ENCODE data around the gene HECTD4.
A peak's percentile ranks its signal among the peaks of the same experiment; 100 is the strongest.
"Not testable (repeated sequence)": the region's sequence is repeated elsewhere in the genome, so short reads cannot be mapped to it uniquely, and the experiment has no call there.

HECTD4 gene, protein sequence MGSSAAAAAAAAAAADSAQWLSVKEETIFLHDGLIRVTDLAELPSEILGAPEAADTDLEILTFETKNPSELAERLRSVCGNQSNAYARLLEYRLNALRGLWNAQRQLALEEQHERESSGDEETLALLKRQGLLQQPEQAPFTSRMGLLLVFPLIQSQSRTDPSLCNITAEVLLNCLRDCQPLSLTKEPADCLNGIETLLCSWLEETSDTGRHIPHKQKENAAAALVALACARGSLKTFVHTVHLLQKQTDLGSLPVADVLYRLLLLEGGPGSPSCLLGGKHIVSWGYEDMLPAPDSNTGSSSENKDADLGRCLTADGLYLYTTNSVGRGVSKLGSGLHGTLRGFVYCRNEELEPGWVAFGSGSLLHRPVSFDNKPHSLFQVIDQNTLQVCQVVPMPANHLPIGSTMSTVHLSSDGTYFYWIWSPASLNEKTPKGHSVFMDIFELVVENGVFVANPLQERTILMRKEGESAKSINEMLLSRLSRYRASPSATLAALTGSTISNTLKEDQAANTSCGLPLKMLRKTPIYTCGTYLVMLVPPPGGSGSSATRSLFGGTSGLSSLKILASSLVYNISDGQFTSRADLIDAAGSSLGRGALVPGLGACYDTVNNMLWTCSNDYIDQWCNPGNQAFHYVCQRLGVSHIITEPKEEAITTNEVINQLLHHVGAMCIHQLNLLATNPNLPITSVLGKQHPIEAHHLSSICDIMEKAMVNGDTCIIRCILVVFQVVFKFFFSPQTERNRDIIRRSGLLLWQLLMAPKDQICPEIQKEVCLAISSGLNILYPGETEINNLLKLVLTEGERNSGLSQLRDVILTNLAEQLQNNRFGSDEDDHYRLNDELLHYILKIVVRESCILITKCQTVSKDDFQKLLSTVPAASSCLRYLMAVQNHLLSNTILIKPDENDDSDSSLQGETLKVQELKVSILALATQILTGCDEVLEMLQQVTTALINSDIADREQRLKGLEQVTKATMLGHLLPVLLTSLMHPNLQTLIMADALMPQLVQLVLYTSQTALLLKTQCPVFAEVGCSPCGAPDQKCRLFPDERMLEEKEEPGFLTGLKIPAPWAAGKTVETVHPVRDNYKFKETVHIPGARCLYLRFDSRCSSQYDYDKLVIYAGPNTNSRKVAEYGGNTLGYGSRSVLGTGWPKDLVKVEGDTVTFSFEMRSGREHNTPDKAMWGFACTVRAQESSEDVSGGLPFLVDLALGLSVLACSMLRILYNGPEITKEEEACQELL (N-terminal part only)

DNA sequence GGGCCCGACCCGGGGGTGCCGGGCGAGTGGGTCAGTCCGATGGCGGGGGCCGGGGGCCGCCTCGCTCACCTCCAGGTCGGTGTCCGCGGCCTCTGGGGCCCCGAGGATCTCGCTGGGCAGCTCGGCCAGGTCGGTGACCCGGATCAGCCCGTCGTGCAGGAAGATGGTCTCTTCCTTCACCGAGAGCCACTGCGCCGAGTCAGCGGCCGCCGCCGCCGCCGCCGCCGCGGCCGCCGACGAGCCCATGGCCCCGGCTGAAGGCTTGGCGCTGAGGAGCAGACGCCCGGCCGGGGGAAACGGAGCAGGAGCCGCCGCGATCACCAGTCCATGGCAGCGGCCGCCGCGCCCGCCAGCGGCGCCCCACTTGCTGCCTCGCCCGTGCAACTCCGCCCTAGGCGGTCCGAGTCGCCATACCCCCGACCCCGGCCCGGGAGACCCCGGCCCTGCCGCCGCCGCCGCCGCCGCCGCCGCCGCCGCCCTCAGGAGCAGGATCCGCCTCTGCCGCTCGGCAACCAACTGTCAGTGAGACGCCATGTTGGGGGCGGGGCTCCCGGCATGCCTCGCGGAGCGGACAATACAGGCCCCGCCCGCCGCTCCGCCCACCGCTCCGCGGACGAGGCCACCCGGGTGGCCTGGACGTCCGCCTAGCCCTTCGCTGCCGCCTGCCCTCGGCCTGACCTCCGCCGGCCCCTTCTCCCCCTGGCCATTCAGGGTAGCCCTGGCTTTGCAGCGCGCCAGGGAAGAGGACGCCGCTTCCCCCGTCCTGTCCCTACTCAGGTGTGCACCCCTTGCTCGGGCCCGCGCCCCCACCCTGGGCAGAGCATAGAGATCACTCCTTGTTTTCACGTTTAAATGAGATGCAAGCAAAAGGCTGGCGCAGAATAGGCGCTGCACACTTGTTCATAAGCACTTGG, at the start of gene HECTD4:
TSS of gene HECTD4 (minus strand) at position 549 of the 914 bp plus-strand sequence. CDS start at position 246, 303 bp downstream.
- DNase-seq = peak; percentile 95

DNA sequence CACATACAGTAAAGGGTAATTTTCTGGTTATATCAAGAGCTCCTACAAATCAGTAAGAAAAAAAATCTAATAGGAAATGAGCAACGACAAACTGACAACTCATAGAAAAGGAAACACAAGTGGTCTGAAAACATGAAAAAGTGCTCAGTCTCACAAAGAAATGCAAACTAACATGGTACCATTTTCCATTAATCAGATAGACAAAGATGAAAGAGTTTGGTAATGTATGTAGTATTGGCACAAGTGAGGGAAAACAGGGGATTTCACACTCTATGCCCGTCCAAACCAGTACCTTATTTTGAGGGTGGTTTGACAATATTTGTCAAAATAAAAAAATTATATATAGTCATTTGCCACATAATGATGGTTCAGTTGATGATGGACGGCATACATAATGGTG, 49.7 kb upstream of the HECTD4 start:
- no peak for DNase-seq

GRCh38 chr12:112430929-112431328, 48.7 kb upstream of the HECTD4 start:
- DNase-seq = no peak

- no peak for DNase-seq
Measured at GRCh38 chr12:112427760-112428159, 45.5 kb upstream of the HECTD4 start.

GRCh38 chr12:112425582-112426382, 43.6 kb upstream of the HECTD4 start:
- no peak for DNase-seq

GRCh38 chr12:112424126-112424525, 41.9 kb upstream of the HECTD4 start:
- no peak for DNase-seq

- no peak for DNase-seq
Measured at GRCh38 chr12:112422531-112422930, 40.3 kb upstream of the HECTD4 start.

GRCh38 chr12:112421363-112421762, 39.1 kb upstream of the HECTD4 start:
- DNase-seq = no peak

DNA sequence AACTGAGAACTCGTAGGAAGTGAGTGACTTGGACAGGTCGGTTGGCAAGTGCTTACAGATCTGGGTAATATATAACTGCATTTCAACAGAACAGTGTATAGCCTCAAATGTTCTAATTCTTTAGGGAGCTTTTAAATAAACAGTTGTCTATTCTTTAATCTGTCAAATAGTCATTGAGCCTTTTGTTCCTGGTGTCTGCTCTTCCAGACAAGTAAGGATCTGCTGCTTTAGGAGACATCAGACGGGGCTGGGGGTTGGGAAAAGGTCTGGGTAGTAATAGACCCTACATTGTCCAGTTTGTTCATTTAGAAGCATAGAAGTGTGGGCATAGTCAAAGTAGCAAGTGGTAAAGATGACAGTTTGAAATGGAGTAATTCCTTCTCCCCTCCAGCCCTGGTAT, 38.5 kb upstream of the HECTD4 start:
- no peak for DNase-seq

DNA sequence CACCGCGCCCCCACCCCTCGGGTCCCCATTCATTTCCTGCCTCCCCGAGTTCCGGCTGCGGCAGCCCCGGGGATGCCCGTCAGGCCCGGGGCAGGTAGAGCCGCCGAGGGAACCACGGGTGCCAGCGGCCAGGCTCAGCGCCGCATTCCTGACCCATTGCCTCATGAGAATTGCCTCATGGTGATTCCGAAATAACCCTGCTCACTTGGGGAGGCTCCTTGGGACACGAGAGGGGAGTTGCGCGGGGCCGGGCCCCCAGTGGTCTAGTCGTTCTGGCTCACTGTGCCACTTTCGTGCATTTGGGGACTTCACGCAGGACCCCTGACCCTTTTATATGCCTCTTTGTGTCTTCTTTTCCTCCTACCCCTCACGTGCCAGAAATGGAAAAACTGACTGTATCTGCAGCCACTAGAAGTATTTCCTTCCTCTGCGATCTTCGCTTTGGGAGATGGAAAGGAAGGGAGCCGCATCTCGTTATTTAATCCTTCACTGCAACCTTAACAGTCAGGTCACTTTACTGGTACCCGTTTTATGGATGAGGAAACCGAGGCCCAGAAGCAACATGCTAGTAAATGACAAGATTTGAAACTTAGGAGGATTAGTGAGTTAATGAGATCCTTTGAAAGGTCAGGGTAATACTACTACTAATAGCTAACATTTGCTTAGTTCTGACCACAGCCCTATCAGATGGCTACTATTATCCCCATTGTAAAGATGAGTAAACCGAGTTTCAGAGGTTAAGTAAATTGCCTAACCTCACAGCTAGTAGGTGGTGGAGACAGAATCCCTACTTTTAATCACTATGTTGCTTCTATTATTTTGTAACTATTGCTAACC, 37.3 kb upstream of the HECTD4 start:
- DNase-seq = peak; percentile 68

- peak; percentile 97 for DNase-seq
Measured at GRCh38 chr12:112418608-112419296, 36.5 kb upstream of the HECTD4 start, which contains the start of gene PTPN11. TSS of gene PTPN11 (plus strand) at chr12:112418947. CDS start at chr12:112419112, 165 bp downstream.

DNA sequence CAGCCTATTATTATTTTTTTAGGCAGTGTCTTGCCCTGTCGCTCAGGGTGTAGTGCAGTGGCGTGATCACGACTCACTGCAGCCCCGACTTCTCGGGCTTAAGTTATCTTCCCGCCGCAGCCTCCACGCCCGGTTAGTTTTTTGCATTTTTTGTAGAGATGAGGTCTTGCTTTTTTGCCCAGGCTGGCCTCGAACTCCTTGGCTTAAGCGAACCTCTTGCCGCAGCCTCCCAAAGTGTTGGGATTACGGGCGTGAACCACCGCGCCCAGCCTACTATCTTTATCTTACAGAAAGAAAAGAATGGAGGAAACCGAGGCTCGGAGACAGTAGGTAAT, 36.0 kb upstream of the HECTD4 start:
- DNase-seq = no peak

DNA sequence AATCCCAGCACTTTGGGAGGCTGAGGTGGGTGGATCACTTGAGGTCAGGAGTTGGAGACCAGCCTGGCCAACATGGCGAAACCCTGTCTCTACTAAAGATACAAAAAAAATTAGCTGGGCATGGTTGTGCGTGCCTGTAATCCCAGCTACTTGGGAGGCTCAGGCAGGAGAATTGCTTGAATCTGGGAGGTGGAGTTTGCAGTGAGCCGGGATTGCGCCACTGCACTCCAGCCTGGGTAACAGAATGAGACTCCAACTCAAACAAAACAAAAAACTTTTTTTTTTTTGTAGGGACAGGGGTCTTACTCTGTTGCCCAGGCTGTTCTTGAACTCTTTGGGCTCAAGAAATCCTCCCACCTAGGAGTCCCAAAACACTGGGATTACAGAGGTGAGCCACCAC, 33.2 kb upstream of the HECTD4 start:
- DNase-seq = not testable (repeated sequence)

DNA sequence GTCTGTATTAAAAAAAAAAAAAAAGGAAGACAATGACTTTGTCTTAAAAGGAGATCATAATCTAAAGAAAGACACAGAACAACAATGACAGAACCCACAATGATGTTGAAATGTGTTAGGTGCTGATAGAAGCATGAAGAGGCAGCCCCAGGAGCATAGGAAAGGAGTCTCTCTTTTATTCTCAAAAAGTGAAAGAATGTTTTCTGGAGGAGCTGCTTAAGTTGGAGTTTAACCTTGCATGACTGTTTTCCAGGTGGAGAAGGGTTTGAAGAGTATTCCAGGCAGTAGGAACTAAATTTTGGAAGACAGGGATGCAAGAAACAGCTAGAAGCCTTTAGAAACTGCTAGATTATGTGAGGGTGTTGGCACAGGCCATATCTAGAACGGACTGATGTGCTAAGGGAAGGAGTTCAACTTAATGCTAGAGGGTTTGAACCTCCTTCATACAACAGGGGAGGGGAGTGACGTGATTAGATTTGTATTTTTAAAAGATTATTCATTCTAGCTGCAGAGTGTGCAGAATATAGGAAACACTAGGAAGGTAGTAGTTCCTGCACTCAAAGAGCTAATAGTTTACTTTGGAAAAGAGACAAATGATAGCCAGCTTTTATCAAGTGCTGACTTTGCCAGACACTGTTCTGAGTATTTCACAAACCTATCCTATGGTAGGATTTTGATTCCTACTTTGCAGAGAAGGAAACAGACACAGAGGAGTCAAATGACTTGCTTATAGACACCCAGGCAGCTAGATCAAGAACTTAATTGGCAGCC, 31.8 kb upstream of the HECTD4 start:
- DNase-seq = no peak

DNA sequence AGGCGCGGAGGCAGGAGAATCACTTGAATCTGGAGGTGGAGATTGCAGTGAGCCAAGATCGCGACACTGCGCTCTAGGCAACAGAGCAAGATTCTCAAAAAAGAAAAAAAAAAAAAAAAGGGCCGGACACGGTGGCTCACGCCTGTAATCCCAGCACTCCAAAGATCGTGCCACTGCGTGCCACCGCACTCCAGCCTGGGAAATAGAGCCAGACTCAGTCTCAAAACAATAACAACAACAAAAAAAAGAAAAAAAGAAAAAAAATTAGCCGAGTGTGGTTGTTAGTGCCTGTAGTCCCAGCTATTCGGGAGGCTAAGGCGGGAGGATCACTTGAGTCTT, 27.6 kb upstream of the HECTD4 start:
- DNase-seq = no peak

DNA sequence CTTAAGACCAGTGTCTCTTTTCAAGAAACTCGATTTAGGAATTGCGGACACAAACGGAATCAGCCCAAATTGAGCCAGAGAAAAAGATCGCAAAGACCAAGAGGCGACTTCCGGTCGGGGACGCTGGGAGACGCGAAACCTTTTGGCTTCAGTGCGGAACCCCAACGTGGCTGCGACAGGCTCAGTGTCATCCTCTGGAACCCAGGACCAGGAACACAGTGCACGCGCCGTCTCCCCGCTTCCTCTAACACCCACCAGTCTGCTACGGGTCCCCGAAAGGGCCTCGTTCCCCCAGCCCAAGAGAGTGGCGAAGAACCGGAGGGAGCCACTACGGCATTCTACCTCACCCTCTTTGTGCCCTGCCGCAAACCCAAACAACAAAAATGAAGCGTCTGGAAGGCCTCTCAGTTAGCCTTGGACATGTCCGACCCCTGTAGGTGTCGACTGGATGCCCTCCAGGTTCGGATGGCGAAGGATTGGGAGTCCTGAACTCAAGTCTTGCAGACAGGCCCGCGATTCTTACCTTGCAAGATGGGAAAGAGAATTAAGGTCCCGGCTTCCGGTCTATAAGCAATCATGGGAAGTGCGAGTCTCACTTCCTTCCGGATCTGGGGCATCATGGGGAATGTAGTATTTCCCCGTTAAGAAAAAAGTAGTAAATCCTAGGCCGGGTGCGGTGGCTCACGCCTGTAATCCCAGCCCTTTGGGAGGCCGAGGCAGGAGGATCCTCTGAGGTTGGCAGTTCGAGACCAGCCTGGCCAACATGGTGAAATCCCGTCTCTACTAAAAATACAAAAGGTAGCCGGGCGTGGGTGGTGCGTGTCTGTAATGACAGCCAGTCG, 27.1 kb upstream of the HECTD4 start, which contains the start of gene RPL6:
TSS of gene RPL6 (minus strand) at position 542 of the 842 bp plus-strand sequence. CDS start 949 bp downstream, outside the sequence.
- DNase-seq = peak; percentile 89

GRCh38 chr12:112408621-112409020, 26.4 kb upstream of the HECTD4 start:
- DNase-seq = no peak

GRCh38 chr12:112407683-112408082, 25.5 kb upstream of the HECTD4 start:
- not testable (repeated sequence) for DNase-seq
